GM13976 (cell line): ENCODE data around the gene ADAM12.

Experiments used
- DNase-seq: peaks from one replicate; pipeline ENCODE4 v3.0.0; 2012; ENCODE audit warnings: low spot score
- in situ Hi-C: fragments of 300-500 bp; cut with MboI; formaldehyde crosslinking; loops from one replicate; pipeline ENCODE4 v1.12.0; 2022; ENCODE audit warnings: low sequenced_read_pairs, mixed read lengths, inconsistent platforms; ENCODE audit not compliant: unreplicated experiment
- TF ChIP-seq, protein P1 (sequence below): IDR thresholded peaks from 2 replicates; pipeline ENCODE4 v1.5.1; 2012; ENCODE audit warnings: borderline replicate concordance, mild to moderate bottlenecking; ENCODE audit not compliant: insufficient read depth; ENCODE audit errors: extremely low read depth, missing control alignments, control extremely low read depth

The ADAM12 gene

DNA sequence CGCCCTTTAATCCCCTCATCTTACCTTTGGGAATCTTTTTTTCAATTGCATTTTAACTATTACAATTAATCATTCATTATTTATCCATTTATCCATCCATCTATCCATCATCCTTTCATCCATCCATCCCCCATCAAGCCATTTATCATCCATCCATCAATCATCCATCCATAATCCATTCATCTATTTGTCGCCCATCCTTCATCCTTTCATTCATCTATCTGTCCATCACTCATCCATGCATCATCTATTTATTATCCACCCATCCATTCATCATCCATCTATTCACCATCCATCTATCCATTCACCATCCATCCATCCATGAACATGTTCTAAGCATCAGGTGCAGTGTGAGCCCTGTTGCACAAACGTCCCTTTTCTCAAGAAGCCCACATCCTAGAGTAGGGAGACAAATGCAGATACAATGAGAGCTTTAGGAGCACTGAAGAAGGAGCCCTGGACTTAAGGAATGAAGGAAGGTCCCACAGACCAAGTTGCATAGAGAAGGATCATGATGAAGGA, 199.5 kb downstream of the ADAM12 start:
- DNase-seq, result no peak
- in situ Hi-C loops, result no loop called here
- TF ChIP-seq, protein P1, sequence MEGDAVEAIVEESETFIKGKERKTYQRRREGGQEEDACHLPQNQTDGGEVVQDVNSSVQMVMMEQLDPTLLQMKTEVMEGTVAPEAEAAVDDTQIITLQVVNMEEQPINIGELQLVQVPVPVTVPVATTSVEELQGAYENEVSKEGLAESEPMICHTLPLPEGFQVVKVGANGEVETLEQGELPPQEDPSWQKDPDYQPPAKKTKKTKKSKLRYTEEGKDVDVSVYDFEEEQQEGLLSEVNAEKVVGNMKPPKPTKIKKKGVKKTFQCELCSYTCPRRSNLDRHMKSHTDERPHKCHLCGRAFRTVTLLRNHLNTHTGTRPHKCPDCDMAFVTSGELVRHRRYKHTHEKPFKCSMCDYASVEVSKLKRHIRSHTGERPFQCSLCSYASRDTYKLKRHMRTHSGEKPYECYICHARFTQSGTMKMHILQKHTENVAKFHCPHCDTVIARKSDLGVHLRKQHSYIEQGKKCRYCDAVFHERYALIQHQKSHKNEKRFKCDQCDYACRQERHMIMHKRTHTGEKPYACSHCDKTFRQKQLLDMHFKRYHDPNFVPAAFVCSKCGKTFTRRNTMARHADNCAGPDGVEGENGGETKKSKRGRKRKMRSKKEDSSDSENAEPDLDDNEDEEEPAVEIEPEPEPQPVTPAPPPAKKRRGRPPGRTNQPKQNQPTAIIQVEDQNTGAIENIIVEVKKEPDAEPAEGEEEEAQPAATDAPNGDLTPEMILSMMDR, result no peak

DNA sequence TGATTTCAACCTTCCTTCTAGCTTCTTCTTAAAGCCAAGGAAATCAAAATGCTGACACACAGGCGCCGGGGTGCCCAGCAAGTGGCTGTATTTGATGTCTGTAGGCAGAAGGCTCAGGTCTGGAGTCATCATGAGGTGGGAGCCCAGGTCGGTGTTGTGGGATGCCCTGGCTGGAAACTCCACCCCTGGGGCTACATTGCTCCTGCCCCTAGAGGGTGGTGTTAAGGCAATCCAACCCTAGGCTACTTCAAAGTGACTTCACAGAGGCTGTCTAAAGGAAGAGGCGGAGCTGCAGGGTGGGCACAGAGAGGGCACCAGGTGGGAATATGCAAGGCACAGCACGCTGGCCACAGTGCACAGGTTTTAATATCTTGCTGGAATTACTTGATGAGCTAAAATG, 200.9 kb downstream of the ADAM12 start:
- in situ Hi-C loops, result no loop called here
- no peak for DNase-seq
- TF ChIP-seq, protein P1, result no peak

DNA sequence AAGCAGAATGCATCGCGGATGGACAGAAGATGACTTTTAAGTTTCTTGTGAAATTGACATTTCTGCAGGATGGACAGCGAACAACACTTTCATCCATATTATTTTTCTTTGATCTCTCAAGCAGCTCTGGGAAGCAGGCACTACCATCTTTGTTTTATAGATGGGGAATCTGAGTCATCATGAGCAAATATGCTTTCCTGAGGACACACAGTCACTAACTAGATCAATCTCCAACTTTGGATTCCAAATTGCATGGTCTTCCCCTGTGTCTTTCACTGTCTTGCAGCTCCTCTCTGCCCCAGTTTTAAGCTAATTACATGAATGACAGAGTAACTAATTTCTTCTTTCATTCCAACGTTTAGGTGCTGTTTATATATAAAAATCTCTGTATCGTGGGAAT, 201.5 kb downstream of the ADAM12 start:
- in situ Hi-C loops, result no loop called here
- no peak for DNase-seq
- TF ChIP-seq, protein P1, result no peak

DNA sequence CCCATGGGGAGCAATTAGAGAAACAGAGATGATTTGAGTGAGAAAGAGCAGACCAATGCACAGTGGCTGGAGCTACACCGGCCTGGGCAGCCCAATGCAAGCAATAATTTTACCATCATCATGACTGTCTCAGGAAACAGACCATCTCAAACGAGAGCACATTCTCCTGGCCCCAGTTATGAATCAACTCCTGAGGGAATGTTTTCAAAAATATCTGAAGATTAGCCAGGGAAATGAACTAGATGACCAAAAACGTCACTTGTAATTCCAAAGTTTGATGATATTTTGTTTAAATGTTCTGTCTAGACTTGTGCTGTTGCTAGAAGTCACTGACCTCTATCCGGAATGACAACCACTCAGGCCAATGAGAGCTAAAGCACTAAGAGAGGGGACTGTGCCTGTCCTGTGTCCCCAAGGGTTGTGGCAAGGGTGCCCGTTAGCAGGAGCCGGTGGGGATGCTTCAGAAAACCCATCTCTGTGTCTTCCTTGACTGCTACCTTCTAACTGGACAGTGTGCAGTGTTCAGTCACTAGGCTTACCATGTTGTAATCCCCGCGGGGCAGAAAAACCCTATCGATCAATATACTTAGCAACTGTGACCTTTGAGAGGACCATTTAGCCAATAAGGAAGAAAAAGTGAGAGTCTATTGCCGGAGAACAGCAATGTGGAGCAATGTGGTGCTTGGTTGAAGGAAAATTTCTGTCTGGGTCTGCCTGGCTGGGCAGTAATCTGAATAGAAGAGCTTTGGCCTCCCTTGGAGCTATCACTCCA, 202.4 kb downstream of the ADAM12 start:
- TF ChIP-seq, protein P1, result no peak
- in situ Hi-C loops, result no loop called here

DNA sequence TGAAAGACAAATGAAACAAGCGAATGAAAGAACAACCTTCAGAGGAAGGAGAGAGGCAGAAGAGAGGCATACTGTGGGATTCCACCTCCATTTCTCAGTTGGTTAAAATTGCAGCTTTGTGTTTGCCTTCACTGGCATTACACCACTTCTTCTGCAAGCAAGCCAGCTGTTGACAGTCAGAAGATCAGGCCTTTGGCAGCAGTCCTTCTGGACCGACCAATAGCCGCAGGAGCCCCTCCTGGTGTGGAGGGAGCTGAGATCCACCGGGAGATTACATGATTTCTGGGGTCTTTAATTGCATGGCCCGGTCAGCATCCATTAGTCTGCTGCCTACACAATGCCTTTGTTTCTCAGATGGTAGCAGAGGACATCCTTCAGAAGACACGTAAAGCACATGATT, 206.7 kb downstream of the ADAM12 start:
- in situ Hi-C loops, result no loop called here
- TF ChIP-seq, protein P1, result no peak
- no peak for DNase-seq

More for the DNA sequence above, 202.4 kb downstream of the ADAM12 start:
- DNase-seq, result no peak

DNA sequence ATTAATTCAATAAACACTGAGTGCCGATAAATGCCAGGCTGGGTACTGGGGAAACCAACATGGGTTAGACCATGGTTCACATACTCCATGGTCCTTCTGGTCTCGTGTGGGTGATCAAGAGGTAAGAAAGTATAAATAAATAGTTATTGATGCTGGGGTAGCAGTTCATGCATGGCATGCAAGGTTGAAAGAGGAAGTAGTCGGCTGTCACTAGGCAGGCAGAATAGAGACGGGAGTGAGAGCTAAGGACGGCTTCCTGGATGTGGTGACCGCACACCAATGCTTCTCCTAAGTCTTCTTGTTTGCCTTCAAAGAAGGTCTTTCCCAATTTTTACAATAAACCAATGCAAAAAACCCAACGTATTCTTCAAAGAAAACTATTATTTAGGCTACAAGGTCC, 208.6 kb downstream of the ADAM12 start:
- no peak for DNase-seq

More for the DNA sequence above, 208.6 kb downstream of the ADAM12 start:
- TF ChIP-seq, protein P1, result no peak
- in situ Hi-C loops, result no loop called here
